HG03432 (cell line): ENCODE results near the gene ANKRD36C.
"Not testable (repeated sequence)": the region's sequence is repeated elsewhere in the genome, so short reads cannot be mapped to it uniquely, and the experiment has no call there.

Experiments used
- ATAC-seq: cut with Tn5 transposase; IDR thresholded peaks from one replicate; pipeline ENCODE4 v1.9.1; 2021; ENCODE audit warnings: mild to moderate bottlenecking, moderate library complexity; ENCODE audit not compliant: unreplicated experiment

Gene ANKRD36C

DNA sequence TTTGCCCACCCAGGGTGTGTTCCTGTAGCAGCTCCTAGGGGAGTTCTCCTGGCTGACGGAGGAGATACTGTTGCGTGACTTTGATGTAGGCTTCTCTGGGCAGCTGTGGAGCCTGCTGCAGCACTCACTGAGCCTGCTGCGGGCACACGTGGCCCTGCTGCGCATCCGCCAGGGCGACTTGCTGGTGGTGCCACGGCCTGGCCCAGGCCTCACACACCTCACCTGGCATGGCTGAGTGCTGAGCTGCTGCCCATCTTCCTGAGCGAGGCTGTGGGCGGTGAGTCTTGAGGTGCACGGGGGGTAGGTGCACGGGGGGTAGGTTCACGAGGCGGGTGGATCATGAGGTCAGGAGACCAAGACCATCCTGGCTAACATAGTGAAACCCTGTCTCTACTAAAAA is 191.7 kb downstream of the ANKRD36C start:
- ATAC-seq = no peak

DNA sequence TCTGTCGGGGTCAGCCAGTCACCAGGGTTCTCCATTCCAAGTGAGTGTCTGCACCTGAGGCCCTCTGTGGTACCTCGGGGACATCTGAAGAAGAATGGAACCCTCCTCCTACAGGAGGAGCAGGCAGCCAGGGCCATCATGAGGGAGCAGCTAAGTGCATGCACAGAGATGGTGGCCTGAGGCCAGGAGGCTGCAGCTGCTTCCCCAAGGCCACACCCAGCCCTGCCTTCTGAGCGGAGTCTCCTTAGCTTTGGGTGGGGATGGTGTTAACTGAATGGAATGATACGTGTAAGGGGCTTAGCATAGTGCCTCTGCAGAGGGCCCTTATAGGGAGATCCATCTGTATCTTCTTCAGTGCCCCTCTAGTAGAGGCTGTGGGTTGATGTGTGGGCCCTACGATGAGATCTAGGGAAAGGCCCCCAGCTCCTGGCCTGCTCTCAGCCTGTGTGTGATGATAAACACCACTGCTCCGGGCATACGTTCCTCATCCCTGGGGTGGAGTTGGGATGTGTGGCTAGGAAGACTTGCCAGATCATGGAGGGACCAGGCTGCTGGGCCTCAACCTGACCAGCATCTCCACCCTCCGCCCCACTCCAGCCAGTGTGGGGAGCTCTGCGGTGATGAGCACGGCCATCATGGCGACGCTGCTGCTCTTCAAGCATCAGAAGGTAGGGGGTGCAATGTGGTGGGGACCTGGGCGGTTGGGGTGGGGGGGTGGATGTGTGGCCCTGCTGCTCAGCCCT is 192.3 kb downstream of the ANKRD36C start:
- ATAC-seq = not testable (repeated sequence)

DNA sequence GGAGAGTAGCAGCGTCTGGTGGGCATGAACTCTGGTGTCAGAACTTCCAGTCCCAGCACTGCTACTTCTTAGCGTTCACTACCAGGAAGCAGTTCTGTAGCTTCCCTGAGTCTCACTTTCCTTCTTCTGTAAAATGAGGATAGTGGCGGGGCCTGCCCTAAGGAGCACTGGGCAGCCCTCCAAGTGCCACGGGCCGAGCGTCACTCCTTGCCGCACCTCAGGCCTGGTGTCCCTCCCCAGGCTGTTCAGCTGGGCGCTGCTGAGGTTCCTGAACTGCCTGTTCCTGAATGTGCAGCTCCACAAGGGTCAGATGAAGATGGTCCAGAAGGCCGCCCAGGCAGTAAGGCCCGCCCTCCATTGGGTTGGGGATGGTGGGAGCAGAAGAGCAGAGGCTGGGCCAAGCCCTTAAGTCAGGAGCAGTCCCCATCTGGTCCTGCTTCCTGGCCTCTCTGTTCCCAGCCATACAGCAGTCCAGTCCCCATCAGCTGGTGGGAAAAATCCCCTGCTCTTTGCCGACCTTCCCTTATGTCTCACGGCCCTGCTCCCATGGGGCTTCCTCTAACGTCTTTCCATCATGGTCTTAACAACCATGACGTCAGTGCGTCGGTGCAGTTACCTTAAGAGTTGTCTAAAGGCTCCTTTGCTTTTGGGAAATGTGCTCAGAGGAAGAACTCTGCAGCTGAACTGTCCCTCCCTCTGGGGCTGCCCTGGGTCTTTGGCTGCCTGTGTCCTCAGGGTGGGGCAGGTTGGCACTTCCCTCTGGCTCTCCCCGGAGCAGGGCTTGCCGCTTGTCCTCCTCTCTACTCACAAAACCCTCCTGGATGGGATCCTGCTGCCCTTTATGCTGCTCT is 195.2 kb downstream of the ANKRD36C start:
- ATAC-seq = not testable (repeated sequence)

DNA sequence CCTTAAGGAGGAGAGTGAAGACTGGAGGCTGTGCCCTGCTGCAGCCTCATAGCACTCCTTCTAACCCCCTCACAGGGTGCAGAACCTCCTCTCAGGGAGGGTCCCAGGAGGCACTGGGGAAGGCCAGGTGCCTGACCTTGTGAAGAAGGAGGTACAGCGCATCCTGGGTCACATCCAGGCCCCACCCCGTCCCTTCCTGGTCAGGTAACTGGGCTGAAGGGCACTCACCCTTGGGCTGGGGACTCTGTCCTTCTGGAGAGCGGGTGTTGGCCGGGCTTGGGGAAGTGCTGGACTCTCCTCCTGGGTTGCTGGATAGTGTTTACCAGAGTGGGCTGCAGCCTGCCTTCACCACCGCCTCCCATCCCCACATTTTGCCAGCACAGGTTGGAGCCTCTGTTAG is 197.7 kb downstream of the ANKRD36C start:
- not testable (repeated sequence) for ATAC-seq

DNA sequence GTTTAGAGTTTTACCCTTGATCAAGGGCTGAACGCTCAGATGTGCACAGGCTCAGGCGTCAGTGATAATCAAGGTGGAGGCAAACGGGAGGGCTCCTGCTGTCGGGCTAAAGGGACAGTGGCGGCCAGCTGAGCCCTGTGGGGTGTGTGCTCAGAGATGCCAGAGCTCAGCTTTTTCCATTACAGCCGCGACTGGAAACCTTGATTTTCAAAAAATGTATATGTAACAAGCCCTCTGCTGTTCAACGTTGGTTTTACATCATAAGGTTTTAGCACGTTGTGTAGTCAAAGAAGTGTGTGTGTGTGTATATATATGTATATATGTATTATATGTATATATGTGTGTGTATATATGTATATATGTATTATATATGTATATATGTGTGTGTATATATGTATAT is 201.4 kb downstream of the ANKRD36C start:
- not testable (repeated sequence) for ATAC-seq

DNA sequence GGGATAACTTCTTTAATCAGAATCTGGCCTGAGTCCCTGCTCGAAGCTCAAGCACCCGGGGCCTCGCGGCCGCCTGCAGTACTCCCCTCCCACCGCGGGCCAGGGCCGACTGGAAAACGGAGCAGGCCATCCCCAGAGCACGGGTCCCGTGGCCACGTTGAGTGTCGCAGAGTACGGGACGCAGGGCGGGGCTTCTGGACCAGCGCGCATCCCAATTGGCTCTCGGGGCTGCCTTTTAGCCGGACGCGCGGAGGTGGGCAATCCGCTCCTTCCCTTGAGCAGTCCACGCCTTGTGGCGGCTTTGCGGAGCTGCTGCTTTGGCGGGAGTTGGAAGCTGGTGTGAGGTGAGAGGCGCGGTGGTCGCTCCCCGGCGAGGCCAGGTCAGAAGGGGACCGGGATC is 202.2 kb downstream of the ANKRD36C start:
- ATAC-seq = not testable (repeated sequence)

DNA sequence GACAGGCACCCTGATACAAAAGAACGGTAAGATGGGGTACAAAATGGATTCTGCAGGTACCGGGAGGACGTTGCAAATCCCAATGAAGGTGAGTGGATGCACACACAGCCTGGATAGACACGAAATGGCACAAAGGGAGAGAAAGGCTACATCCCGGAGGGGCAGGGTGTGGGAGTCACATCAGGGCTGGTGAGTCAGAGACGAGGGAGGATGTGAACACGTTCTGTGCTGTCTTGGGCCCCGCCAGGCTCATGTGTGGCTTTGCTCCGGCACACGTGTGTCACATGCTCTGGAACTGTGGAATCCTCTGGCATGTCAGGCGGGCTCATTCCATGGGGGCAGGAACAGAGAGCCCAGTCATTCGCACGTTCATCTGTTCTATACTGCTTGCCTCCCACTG is 203.0 kb downstream of the ANKRD36C start:
- not testable (repeated sequence) for ATAC-seq
